Muscle layer of duodenum (tissue), 2 donors: ENCODE results near the gene SF3B2.
"Not testable (repeated sequence)": the region's sequence is repeated elsewhere in the genome, so short reads cannot be mapped to it uniquely, and the experiment has no call there.

Source experiments
- H3K27ac ChIP-seq: one replicate; pipeline ENCODE4 v1.7.0; 2013; ENCODE audit warnings: mild to moderate bottlenecking, low read length
- H3K27me3 ChIP-seq: one replicate; pipeline ENCODE4 v1.7.0; 2013; ENCODE audit warnings: low read depth, mild to moderate bottlenecking, control low read depth, low read length
- H3K36me3 ChIP-seq, 2 donors: one replicate each; pipeline ENCODE4 v1.7.0; 2013; ENCODE audit warnings: low read length in 2 of 2, control low read depth in 1 of 2, mild to moderate bottlenecking in 1 of 2; ENCODE audit not compliant: insufficient read depth in 2 of 2, control insufficient read depth in 1 of 2
- H3K4me1 ChIP-seq, 2 donors: one replicate each; pipeline ENCODE4 v1.7.0; 2013; ENCODE audit warnings: low read length in 2 of 2, mild to moderate bottlenecking in 2 of 2, control low read depth in 1 of 2, moderate library complexity in 1 of 2; ENCODE audit not compliant: insufficient read depth in 2 of 2, control insufficient read depth in 1 of 2
- H3K4me3 ChIP-seq, 2 donors: one replicate each; pipeline ENCODE4 v1.7.0; 2013; ENCODE audit warnings: low read length in 2 of 2, low read depth in 1 of 2, mild to moderate bottlenecking in 1 of 2
- H3K9me3 ChIP-seq, 2 donors: one replicate each; pipeline ENCODE4 v1.7.0; 2013; ENCODE audit warnings: low read length in 2 of 2, control low read depth in 1 of 2, mild to moderate bottlenecking in 1 of 2; ENCODE audit not compliant: control insufficient read depth in 1 of 2
- donor health status: healthy.

SF3B2 gene

GRCh38 chr11:66020212-66020611 is 32.0 kb upstream of the SF3B2 start:
- H3K36me3 ChIP-seq = no peaks in the 10 kb centered on the region
- peaks cover 0 to 5% of the 10 kb centered on the region in 2 donors for H3K4me1 ChIP-seq
- no peak overlapping the region for H3K4me3 ChIP-seq
- H3K27me3 ChIP-seq = no peaks in the 10 kb centered on the region
- no peaks in the 10 kb centered on the region for H3K9me3 ChIP-seq
- no peak overlapping the region for H3K27ac ChIP-seq

- no peaks in the 10 kb centered on the region for H3K36me3 ChIP-seq
- H3K27me3 ChIP-seq = no peaks in the 10 kb centered on the region
- no peak overlapping the region for H3K27ac ChIP-seq
- H3K4me3 ChIP-seq = no peak overlapping the region
- no peaks in the 10 kb centered on the region for H3K9me3 ChIP-seq
- peaks cover 0 to 5% of the 10 kb centered on the region in 2 donors for H3K4me1 ChIP-seq
Measured at GRCh38 chr11:66020618-66021357, 31.4 kb upstream of the SF3B2 start.

GRCh38 chr11:66022401-66023185 is 29.6 kb upstream of the SF3B2 start:
- Histone ChIP-seq H3K27ac (no peak overlapping the region), H3K27me3 (no peaks in the 10 kb centered on the region), H3K36me3 (no peaks in the 10 kb centered on the region), H3K9me3 (no peaks in the 10 kb centered on the region), H3K4me3 (peak overlapping the region in 1 of 2 donors; percentile 36), H3K4me1 (peaks cover 0 to 5% of the 10 kb centered on the region in 2 donors)

GRCh38 chr11:66023186-66023440 is 29.1 kb upstream of the SF3B2 start:
- not testable (repeated sequence) for H3K27ac ChIP-seq, H3K27me3 ChIP-seq, H3K4me1 ChIP-seq, H3K36me3 ChIP-seq, H3K9me3 ChIP-seq, H3K4me3 ChIP-seq

GRCh38 chr11:66026017-66026529 is 26.1 kb upstream of the SF3B2 start, which contains the start of gene CATSPER1:
TSS of gene CATSPER1 (minus strand) at chr11:66026479. CDS start at chr11:66026379, 100 bp downstream.
- peaks cover 0 to 5% of the 10 kb centered on the region in 2 donors for H3K4me1 ChIP-seq
- no peak within 1 kb of the TSS for H3K4me3 ChIP-seq
- no peaks in the 10 kb centered on the region for H3K36me3 ChIP-seq
- no peak within 1 kb of the TSS for H3K27ac ChIP-seq
- no peaks in the 10 kb centered on the region for H3K27me3 ChIP-seq
- no peaks in the 10 kb centered on the region for H3K9me3 ChIP-seq

GRCh38 chr11:66032957-66033735 is 19.0 kb upstream of the SF3B2 start:
- H3K27me3 ChIP-seq = no peaks in the 10 kb centered on the region
- H3K9me3 ChIP-seq = no peaks in the 10 kb centered on the region
- no peaks in the 10 kb centered on the region for H3K36me3 ChIP-seq
- H3K27ac ChIP-seq = no peak overlapping the region
- H3K4me3 ChIP-seq = no peak overlapping the region
- no peaks in the 10 kb centered on the region for H3K4me1 ChIP-seq

GRCh38 chr11:66035653-66036333 is 16.4 kb upstream of the SF3B2 start:
- no peak overlapping the region for H3K27ac ChIP-seq
- H3K27me3 ChIP-seq = no peaks in the 10 kb centered on the region
- H3K4me1 ChIP-seq = no peaks in the 10 kb centered on the region
- no peaks in the 10 kb centered on the region for H3K9me3 ChIP-seq
- H3K4me3 ChIP-seq = no peak overlapping the region
- H3K36me3 ChIP-seq = no peaks in the 10 kb centered on the region

GRCh38 chr11:66036334-66036710 is 15.8 kb upstream of the SF3B2 start:
- no peak overlapping the region for H3K4me3 ChIP-seq
- H3K9me3 ChIP-seq = no peaks in the 10 kb centered on the region
- H3K27ac ChIP-seq = no peak overlapping the region
- no peaks in the 10 kb centered on the region for H3K36me3 ChIP-seq
- H3K4me1 ChIP-seq = no peaks in the 10 kb centered on the region
- H3K27me3 ChIP-seq = no peaks in the 10 kb centered on the region

- Histone ChIP-seq H3K9me3 (no peaks in the 10 kb centered on the region), H3K27me3 (no peaks in the 10 kb centered on the region), H3K4me3 (no peak overlapping the region), H3K27ac (no peak overlapping the region), H3K36me3 (no peaks in the 10 kb centered on the region), H3K4me1 (no peaks in the 10 kb centered on the region)
Measured at GRCh38 chr11:66037327-66037726, 14.8 kb upstream of the SF3B2 start.

GRCh38 chr11:66039765-66040164 is 12.4 kb upstream of the SF3B2 start:
- H3K9me3 ChIP-seq = no peaks in the 10 kb centered on the region
- no peaks in the 10 kb centered on the region for H3K27me3 ChIP-seq
- H3K4me3 ChIP-seq = no peak overlapping the region
- no peaks in the 10 kb centered on the region for H3K4me1 ChIP-seq
- H3K36me3 ChIP-seq = no peaks in the 10 kb centered on the region
- H3K27ac ChIP-seq = no peak overlapping the region
